Choroid plexus epithelial cell (primary cell): ENCODE data around the gene MARS1.

Experiments used
- DNase-seq: peaks from one replicate; pipeline ENCODE4 v3.0.0-alpha.2; 2010; ENCODE audit warnings: low read depth
- H3K4me3 ChIP-seq: 2 replicates; pipeline ENCODE4 v1.5.1; 2011; ENCODE audit warnings: low read depth, mild to moderate bottlenecking, control low read depth, low read length, moderate library complexity
- TF ChIP-seq, protein P1 (sequence below): conservative IDR thresholded peaks from 2 replicates; pipeline ENCODE4 v1.5.1; 2011; ENCODE audit warnings: low read depth, mild to moderate bottlenecking, control low read depth, inconsistent platforms, low read length, moderate library complexity

Gene MARS1

DNA sequence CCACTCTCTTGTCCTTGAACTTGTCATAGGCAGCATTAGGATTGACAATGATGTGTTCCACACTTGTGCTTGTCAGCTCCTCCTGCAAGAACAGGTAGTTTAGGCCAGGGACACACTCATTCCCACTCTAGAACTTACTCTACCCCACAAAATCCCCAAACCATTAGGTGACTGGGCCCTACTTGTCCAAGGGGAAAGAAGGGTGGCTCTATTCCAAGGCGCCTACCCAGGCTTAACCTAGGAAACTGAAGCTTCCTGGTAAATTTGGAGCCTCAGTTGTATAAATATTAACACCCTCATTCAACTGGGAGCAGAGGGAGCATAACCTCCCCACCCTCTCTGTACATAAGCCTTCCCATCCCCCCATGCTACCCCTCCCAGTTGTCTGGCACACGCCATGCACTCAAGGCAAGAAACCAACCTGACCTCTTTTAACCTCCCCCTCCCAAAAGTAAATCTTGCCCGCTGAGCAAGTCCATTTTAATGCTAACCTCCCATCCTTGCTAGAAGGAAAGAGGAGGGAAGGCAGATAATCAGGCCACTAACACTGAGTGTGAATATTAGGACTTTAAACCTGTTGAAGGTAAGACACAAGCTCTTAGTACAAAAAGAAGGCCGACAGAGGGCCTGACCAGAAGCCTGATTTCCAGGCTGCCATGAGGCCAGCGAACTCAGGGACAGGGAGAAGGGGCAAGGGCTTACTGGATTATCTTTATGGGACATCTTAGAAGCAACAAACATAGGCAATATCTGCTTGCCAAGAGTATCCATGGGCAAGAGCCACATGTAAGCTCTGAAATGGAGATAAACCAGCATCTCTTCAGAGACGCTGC, 48.1 kb downstream of the MARS1 start:
- TF ChIP-seq, protein P1, sequence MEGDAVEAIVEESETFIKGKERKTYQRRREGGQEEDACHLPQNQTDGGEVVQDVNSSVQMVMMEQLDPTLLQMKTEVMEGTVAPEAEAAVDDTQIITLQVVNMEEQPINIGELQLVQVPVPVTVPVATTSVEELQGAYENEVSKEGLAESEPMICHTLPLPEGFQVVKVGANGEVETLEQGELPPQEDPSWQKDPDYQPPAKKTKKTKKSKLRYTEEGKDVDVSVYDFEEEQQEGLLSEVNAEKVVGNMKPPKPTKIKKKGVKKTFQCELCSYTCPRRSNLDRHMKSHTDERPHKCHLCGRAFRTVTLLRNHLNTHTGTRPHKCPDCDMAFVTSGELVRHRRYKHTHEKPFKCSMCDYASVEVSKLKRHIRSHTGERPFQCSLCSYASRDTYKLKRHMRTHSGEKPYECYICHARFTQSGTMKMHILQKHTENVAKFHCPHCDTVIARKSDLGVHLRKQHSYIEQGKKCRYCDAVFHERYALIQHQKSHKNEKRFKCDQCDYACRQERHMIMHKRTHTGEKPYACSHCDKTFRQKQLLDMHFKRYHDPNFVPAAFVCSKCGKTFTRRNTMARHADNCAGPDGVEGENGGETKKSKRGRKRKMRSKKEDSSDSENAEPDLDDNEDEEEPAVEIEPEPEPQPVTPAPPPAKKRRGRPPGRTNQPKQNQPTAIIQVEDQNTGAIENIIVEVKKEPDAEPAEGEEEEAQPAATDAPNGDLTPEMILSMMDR: no peak
- H3K4me3 ChIP-seq: no peak overlapping the region
- DNase-seq: no peak

DNA sequence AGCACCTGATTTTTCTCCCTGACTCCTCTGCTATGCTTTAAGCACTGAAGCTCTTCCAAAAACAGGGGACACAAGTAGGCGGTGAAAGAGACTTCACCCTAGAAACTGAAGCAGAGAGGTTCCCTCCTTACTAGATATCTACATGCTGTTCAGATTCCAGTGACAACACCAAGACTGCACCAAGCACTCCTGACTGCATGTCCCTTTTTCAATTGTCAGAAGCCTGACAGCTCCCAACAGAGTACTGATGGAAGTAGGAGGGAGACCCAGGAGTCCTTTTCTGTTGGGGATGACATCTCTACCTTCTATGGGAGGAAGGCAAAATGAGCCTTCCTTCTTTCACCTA, 48.7 kb downstream of the MARS1 start:
- no peak for DNase-seq
- no peak overlapping the region for H3K4me3 ChIP-seq
- TF ChIP-seq, protein P1: no peak

DNA sequence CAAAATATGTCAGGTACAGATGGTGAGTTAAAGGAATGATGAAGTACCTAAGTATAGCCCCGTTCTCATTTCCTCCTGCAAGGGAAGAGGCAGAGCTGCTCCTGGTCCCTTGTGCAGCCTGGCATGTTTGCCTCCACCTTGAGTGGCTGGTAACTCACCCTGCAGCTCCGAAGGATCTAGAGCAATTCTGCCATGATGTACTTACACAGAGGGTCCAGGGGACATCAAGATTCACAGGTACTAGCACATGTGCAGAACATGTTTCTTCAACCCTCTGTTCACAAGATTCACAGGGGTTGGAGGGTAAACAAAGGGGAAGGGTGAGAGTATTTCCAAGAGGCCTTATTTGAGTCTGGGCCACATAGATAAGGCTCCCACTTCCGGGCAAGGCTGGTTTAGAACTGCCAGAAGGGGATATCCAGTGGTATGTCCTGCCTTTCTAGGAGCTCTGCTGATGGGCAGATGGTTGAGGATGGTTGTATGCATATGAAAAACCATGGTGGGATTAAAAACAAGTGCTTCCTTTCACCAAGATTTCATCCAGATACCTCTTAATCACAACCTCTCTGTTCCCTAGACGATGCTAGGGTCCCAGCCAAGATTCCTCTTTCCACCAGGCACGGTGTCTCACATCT, 51.4 kb downstream of the MARS1 start:
- no peak overlapping the region for H3K4me3 ChIP-seq
- TF ChIP-seq, protein P1: no peak
- DNase-seq: no peak

DNA sequence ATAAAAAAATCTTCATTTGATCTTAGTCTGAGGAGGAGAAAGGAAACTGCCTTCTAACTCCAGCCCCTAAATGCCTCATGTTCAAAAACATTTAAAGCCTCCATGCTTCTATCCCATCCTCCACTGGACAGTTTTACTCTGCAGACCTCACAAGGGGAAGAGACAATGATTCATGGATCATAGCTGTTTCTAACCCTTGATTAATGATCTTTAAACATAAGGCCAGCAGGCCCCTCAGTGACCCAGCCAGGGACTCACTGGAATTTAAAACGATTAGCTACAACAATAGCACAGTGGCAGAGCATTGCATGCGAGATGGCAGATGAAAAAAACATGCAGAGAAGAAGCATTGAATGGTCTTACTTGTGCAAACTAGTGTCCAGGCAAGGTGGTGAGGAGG, 53.1 kb downstream of the MARS1 start:
- TF ChIP-seq, protein P1: no peak
- DNase-seq: no peak

DNA sequence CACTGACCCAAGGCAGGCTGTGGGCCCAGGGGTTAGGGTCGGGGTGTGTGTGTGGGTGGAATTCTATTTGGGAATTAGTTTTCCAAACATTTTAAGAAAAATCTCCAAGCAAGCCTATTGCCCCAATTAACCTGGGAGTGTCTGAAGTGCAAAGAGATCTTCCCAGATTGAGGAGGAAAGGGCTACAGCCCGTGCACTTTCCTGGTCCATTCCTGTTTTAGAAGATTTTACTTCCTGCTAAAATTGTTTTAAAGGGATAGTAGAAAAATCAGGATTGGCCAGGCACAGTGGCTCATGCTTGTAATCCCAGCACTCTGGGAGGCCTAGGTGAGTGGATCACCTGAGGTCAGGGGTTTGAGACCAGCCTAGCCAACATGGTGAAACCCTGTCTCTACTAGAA, 53.8 kb downstream of the MARS1 start:
- no peak overlapping the region for H3K4me3 ChIP-seq
- DNase-seq: no peak
- TF ChIP-seq, protein P1: no peak

More for the DNA sequence above, 53.1 kb downstream of the MARS1 start:
- no peak overlapping the region for H3K4me3 ChIP-seq

DNA sequence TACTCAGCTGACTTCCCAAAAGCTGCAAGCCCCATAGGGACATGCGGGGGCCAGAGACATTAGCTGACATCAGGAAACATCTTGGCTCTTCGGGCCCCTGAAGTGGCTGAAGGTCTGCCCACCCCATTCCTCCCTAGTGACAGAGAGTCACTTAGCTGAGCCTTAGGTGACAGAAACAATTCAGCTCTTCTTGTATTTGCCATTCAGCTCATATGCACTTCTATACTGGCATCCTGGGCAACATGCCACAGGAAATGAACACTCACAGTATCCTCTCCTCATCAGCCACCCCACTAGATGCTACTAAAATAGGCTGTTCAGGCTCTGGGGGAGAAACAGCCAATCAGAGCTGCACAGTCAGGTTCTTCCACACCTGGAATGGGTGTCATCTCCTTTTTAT, 55.7 kb downstream of the MARS1 start:
- no peak for DNase-seq
- TF ChIP-seq, protein P1: no peak
- H3K4me3 ChIP-seq: no peak overlapping the region
